ENCODE data around the gene ANKDD1B.
A peak's percentile ranks its signal among the peaks of the same experiment; 100 is the strongest.

ANKDD1B gene

DNA sequence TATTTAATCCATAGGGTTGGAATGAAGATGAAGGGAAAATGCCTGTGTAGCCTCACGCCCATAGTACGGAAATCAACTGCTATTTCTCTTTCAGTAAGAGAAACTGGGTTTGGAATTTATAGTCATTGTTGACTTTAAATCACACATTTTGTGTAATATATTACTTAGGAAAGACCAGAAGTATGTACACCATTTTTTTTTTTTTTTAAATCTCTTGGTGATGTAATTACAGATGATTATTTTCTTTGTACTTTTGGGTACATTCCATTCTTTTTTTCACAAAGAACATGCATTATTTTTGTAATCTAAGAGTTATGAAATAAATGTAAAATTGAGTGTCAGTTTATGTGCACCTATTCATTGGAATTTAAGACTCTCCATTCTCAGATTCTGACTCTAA is 60.3 kb downstream of the ANKDD1B start:
- DNase-seq (ENCODE audit: low spot score) = no peak
- TF ChIP-seq, protein P1, sequence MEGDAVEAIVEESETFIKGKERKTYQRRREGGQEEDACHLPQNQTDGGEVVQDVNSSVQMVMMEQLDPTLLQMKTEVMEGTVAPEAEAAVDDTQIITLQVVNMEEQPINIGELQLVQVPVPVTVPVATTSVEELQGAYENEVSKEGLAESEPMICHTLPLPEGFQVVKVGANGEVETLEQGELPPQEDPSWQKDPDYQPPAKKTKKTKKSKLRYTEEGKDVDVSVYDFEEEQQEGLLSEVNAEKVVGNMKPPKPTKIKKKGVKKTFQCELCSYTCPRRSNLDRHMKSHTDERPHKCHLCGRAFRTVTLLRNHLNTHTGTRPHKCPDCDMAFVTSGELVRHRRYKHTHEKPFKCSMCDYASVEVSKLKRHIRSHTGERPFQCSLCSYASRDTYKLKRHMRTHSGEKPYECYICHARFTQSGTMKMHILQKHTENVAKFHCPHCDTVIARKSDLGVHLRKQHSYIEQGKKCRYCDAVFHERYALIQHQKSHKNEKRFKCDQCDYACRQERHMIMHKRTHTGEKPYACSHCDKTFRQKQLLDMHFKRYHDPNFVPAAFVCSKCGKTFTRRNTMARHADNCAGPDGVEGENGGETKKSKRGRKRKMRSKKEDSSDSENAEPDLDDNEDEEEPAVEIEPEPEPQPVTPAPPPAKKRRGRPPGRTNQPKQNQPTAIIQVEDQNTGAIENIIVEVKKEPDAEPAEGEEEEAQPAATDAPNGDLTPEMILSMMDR (IDR thresholded peaks at IDR 0.05; ENCODE audit: extremely low read depth, insufficient read depth, missing control alignments) = no peak
- in situ Hi-C loops (cut with MboI; ENCODE audit: low pct_unique_long_range_greater_than_20kb, low sequenced_read_pairs, unreplicated experiment) = no loop called here

DNA sequence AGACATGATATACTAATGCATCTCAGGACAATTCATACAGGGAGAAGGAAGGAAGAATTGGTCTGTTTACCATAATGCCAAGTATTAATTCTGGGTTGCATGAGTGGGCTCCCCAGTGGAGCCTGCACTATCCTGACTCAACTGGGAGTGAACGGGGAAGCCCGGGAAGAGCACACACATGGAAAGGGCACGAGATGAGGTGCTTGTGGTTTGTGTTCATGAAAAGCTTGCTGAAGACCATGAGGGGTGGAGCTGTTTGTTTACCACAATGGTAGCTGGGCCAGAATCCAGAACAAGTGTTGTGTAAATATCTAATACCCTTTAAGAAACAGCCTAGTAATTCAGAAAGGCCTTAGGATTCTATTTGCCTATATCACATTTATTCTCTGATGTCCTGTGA is 61.4 kb downstream of the ANKDD1B start:
- TF ChIP-seq, protein P1 (IDR thresholded peaks at IDR 0.05; ENCODE audit: extremely low read depth, insufficient read depth, missing control alignments) = no peak
- no peak for DNase-seq (ENCODE audit: low spot score)
- in situ Hi-C loops (cut with MboI; ENCODE audit: low pct_unique_long_range_greater_than_20kb, low sequenced_read_pairs, unreplicated experiment) = no loop called here

DNA sequence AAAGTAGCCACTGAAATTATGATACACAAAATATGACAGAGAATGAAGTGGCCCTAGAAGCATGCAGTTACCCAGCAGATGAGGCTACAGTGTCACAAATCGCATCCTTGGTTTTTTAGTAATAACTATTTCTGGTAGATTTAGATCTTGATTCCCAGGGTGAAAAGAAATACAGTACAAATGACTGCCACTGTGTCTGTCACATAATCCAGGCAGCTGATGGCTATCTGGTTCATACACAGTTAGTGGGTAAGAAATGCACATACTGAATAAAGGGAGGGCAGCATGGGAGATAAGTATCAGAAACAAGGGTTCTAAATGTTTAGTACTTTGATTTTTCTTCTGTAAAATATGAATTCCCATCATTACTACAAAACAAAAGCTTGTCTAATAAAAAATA is 64.5 kb downstream of the ANKDD1B start:
- TF ChIP-seq, protein P1 (IDR thresholded peaks at IDR 0.05; ENCODE audit: extremely low read depth, insufficient read depth, missing control alignments) = no peak
- in situ Hi-C loops (cut with MboI; ENCODE audit: low pct_unique_long_range_greater_than_20kb, low sequenced_read_pairs, unreplicated experiment) = loop anchor here (25.0 kb wide), 2 partner anchors 338 to 438 kb away; partner anchors contain the start of genes ANKRD31 and HMGCR
- DNase-seq (ENCODE audit: low spot score) = no peak

DNA sequence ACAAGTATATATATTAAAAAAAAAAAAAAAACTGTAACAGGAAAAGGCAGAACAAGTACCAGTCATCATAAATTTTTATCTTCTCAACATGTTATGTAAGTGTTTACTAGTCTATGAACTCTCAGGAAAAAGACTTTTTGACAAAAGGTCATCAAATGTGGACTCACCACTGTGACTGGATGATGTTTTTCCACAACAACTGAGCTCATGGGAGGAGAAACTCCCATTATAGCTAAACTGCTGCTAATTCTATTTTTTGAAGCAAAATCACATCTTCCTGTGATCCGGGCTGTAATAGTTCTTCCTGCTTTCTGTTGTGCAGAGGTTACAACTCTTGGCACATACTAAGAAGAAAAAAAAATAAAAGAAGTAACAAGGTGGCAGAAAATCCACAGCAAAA is 66.4 kb downstream of the ANKDD1B start:
- TF ChIP-seq, protein P1 (IDR thresholded peaks at IDR 0.05; ENCODE audit: extremely low read depth, insufficient read depth, missing control alignments) = no peak
- in situ Hi-C loops (cut with MboI; ENCODE audit: low pct_unique_long_range_greater_than_20kb, low sequenced_read_pairs, unreplicated experiment) = loop anchor here (25.0 kb wide), 2 partner anchors 340 to 440 kb away; partner anchors contain the start of genes ANKRD31 and HMGCR
- no peak for DNase-seq (ENCODE audit: low spot score)

DNA sequence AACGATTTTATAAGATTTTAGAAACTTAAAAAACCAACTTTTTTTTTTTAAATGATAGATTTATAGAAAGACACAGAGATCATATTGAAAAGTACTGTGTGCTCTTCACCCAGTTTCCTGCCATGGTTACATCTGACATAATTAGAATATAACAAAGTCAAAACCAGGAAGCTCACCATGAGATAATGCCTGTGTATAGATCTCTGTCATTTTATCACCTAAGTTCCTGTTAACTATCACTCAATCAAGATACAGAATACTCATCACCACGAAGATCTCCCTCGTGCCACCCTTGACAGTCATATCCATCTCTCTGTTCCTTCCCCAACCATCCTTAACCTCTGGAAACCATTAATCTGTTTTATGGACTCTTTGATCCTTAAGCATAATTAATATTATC is 66.9 kb downstream of the ANKDD1B start:
- TF ChIP-seq, protein P1 (IDR thresholded peaks at IDR 0.05; ENCODE audit: extremely low read depth, insufficient read depth, missing control alignments) = no peak
- in situ Hi-C loops (cut with MboI; ENCODE audit: low pct_unique_long_range_greater_than_20kb, low sequenced_read_pairs, unreplicated experiment) = loop anchor here (25.0 kb wide), 2 partner anchors 341 to 441 kb away; partner anchors contain the start of genes ANKRD31 and HMGCR
- no peak for DNase-seq (ENCODE audit: low spot score)

DNA sequence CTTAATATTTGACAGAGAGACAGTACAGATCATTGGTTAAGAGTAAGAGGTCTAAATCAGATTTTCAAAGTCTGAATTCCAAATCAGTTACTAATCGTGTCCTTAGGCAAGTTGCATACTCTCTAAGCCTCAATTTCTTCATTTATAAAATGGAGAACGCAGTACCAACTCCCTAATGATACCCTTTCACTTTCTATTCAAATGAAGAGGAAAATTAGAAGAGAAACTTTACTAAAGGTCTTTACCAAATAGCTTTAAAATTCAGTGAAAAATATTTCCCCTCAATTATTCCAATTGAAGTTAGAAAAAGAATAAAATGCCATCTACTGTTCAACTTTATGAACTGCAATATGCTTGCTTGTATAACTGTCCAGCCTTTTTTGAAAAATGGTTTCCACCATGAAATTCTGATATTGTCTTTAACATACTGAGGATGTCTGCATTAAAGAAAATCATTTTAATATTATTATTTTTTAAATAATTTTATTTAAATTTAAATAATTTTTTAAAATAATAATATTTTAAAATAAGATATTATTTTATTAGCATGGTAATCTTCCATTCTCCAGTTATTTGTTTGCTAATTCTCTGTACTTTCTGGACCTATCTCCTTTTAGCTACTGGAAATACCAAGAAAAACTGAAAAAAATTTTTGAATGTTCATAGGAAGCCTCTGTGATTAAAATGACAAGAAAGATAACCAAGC is 70.0 kb downstream of the ANKDD1B start:
- DNase-seq (ENCODE audit: low spot score) = peak; percentile 27
- in situ Hi-C loops (cut with MboI; ENCODE audit: low pct_unique_long_range_greater_than_20kb, low sequenced_read_pairs, unreplicated experiment) = loop anchor here (25.0 kb wide), 2 partner anchors 344 to 444 kb away; partner anchors contain the start of genes ANKRD31 and HMGCR
- TF ChIP-seq, protein P1 (IDR thresholded peaks at IDR 0.05; ENCODE audit: extremely low read depth, insufficient read depth, missing control alignments) = peak; percentile 57
